ENCODE data around the gene DNAJB1. TPM values are rescaled to one million over a fixed set of nuclear protein-coding genes. Genes with fewer than 3 reads are reported as not detected.

DNAJB1 gene
- total and polyA plus RNA-seq, 2 of the 13 experiments (the other 11 are each of a cell fraction or from before 2014, with no cell fraction given), result 87.5 to 97.3 TPM

DNA sequence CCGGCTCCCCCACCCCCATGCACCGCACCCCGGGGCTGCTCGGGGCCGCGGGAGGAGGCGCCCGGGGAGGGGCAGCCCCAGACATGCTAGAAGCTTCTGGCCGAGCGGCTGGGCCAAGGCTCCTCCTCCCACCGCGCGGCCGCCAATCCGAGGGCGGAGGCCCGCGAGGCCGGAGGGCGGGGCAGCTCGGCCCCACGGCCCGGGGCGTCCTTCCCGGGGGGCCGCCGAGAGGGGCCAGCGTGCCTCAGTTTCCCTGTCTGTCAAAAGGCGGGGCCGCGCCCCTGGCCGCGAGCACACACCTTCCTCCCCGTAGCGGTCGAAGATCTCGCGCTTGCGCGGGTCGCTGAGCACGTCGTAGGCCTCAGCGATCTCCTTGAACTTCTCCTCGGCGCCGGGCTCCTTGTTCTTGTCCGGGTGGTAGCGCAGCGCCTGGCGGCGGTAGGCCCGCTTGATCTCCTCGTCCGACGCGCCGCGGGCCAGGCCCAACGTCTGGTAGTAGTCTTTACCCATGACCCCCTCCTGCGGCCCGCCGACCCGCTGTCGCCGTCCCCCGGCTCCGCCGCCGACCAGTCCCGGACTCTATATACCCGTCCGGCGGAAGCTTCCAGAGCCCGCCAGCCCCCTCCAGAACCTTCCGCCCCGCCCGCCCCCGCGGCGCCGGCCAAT lies at the start of gene DNAJB1 (continued):
- TF ChIP-seq UBTF (CRISPR knock-in tag; IDR thresholded peaks at IDR 0.05), result peak; percentile 57
- TF ChIP-seq ZNF431 (CRISPR knock-in tag; IDR thresholded peaks at IDR 0.05; ENCODE audit: borderline replicate concordance, low read depth), result peak; percentile 57; the same call in 1 of the 2 replicates
- TF ChIP-seq, protein P1, sequence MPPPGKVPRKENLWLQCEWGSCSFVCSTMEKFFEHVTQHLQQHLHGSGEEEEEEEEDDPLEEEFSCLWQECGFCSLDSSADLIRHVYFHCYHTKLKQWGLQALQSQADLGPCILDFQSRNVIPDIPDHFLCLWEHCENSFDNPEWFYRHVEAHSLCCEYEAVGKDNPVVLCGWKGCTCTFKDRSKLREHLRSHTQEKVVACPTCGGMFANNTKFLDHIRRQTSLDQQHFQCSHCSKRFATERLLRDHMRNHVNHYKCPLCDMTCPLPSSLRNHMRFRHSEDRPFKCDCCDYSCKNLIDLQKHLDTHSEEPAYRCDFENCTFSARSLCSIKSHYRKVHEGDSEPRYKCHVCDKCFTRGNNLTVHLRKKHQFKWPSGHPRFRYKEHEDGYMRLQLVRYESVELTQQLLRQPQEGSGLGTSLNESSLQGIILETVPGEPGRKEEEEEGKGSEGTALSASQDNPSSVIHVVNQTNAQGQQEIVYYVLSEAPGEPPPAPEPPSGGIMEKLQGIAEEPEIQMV (CRISPR knock-in tag; IDR thresholded peaks at IDR 0.05; ENCODE audit: low read depth), result no peak
- peak; percentile 47 for TF ChIP-seq ARNT2 (CRISPR knock-in tag; IDR thresholded peaks at IDR 0.05; ENCODE audit: low read depth)
- peak; percentile 53; the same call in 1 of the 2 replicates for TF ChIP-seq SAP130 (CRISPR knock-in tag; IDR thresholded peaks at IDR 0.05; ENCODE audit: low read depth)
- TF ChIP-seq HDAC6 (IDR thresholded peaks at IDR 0.05; ENCODE audit: low read depth, low read length), result no peak
- TF ChIP-seq MLLT10 (CRISPR knock-in tag; IDR thresholded peaks at IDR 0.05), result no peak
- TF ChIP-seq, protein P2, sequence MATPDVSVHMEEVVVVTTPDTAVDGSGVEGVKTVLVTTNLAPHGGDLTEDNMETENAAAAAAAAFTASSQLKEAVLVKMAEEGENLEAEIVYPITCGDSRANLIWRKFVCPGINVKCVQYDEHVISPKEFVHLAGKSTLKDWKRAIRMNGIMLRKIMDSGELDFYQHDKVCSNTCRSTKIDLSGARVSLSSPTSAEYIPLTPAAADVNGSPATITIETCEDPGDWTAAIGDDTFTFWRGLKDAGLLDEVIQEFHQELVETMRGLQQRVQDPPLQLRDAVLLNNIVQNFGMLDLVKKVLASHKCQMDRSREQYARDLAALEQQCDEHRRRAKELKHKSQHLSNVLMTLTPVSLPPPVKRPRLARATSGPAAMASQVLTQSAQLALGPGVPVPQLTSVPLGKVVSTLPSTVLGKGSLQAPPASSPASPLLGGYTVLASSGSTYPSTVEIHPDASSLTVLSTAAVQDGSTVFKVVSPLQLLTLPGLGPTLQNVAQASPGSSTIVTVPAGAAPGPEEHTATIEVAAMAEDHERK (CRISPR knock-in tag; IDR thresholded peaks at IDR 0.05; ENCODE audit: low read depth), result no peak
- no peak for TF ChIP-seq SOX6 (IDR thresholded peaks at IDR 0.05)
- no peak for TF ChIP-seq SOX6 (CRISPR knock-in tag; IDR thresholded peaks at IDR 0.05)
- TF ChIP-seq MIER2 (CRISPR knock-in tag; IDR thresholded peaks at IDR 0.05), result no peak
- no peak for TF ChIP-seq MBD4 (IDR thresholded peaks at IDR 0.05; ENCODE audit: borderline replicate concordance, low read length)
- TF ChIP-seq, protein P3, sequence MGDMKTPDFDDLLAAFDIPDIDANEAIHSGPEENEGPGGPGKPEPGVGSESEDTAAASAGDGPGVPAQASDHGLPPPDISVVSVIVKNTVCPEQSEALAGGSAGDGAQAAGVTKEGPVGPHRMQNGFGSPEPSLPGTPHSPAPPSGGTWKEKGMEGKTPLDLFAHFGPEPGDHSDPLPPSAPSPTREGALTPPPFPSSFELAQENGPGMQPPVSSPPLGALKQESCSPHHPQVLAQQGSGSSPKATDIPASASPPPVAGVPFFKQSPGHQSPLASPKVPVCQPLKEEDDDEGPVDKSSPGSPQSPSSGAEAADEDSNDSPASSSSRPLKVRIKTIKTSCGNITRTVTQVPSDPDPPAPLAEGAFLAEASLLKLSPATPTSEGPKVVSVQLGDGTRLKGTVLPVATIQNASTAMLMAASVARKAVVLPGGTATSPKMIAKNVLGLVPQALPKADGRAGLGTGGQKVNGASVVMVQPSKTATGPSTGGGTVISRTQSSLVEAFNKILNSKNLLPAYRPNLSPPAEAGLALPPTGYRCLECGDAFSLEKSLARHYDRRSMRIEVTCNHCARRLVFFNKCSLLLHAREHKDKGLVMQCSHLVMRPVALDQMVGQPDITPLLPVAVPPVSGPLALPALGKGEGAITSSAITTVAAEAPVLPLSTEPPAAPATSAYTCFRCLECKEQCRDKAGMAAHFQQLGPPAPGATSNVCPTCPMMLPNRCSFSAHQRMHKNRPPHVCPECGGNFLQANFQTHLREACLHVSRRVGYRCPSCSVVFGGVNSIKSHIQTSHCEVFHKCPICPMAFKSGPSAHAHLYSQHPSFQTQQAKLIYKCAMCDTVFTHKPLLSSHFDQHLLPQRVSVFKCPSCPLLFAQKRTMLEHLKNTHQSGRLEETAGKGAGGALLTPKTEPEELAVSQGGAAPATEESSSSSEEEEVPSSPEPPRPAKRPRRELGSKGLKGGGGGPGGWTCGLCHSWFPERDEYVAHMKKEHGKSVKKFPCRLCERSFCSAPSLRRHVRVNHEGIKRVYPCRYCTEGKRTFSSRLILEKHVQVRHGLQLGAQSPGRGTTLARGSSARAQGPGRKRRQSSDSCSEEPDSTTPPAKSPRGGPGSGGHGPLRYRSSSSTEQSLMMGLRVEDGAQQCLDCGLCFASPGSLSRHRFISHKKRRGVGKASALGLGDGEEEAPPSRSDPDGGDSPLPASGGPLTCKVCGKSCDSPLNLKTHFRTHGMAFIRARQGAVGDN (CRISPR knock-in tag; IDR thresholded peaks at IDR 0.05), result peak; percentile 77
- no peak for TF ChIP-seq JUNB (CRISPR knock-in tag; IDR thresholded peaks at IDR 0.05; ENCODE audit: borderline replicate concordance)
- TF ChIP-seq DR1 (CRISPR knock-in tag; IDR thresholded peaks at IDR 0.05), result peak; percentile 77; the same call in 1 of the 2 replicates
- no peak for TF ChIP-seq ZNF562 (CRISPR knock-in tag; IDR thresholded peaks at IDR 0.05; ENCODE audit: borderline replicate concordance)
- no peak; the same call in 1 of the 2 replicates for TF ChIP-seq ZSCAN21 (CRISPR knock-in tag; IDR thresholded peaks at IDR 0.05; ENCODE audit: borderline replicate concordance)
- TF ChIP-seq, protein P4, sequence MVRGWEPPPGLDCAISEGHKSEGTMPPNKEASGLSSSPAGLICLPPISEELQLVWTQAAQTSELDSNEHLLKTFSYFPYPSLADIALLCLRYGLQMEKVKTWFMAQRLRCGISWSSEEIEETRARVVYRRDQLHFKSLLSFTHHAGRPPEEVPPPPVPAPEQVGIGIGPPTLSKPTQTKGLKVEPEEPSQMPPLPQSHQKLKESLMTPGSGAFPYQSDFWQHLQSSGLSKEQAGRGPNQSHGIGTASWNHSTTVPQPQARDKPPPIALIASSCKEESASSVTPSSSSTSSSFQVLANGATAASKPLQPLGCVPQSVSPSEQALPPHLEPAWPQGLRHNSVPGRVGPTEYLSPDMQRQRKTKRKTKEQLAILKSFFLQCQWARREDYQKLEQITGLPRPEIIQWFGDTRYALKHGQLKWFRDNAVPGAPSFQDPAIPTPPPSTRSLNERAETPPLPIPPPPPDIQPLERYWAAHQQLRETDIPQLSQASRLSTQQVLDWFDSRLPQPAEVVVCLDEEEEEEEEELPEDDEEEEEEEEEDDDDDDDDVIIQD (CRISPR knock-in tag; IDR thresholded peaks at IDR 0.05; ENCODE audit: low read depth), result peak; percentile 4; the same call in 1 of the 2 replicates
